ENCODE measurements around the gene SCAMP4.

SCAMP4 gene

GRCh38 chr19:1905110-1905862 lies at the start of gene SCAMP4, which contains the start of gene ADAT3:
TSS of gene SCAMP4 (plus strand) at chr19:1905399. CDS start at chr19:1915020, 9,621 bp downstream.
TSS of gene ADAT3 (plus strand) at chr19:1905399. CDS start at chr19:1912048, 6,649 bp downstream.
- Mint-ChIP-seq H3K36me3 (ENCODE audit: low read depth) (peaks cover 3% of the 10 kb centered on the region), H3K9me3 (no peaks in the 10 kb centered on the region), H3K4me3 (peak within 1 kb of the TSS; percentile 95 to 97 (median 95)), H3K4me1 (peaks cover 11% of the 10 kb centered on the region), H3K27ac (peak within 1 kb of the TSS; percentile 90 to 99 (median 99)), H3K27me3 (ENCODE audit: low read depth) (no peaks in the 10 kb centered on the region)
- TF ChIP-seq CTCF (IDR thresholded peaks at IDR 0.05; ENCODE audit: unreplicated experiment in 3 of 3), result no peak

- Mint-ChIP-seq H3K27me3 (ENCODE audit: low read depth) (no peaks in the 10 kb centered on the region), H3K9me3 (no peaks in the 10 kb centered on the region), H3K4me3 (peak overlapping the region; percentile 67 to 76 (median 72)), H3K4me1 (peaks cover 26% of the 10 kb centered on the region), H3K27ac (peak overlapping the region; percentile 29 to 91 (median 76)), H3K36me3 (ENCODE audit: low read depth) (no peaks in the 10 kb centered on the region)
- TF ChIP-seq CTCF (IDR thresholded peaks at IDR 0.05; ENCODE audit: unreplicated experiment in 3 of 3), result no peak
Measured at GRCh38 chr19:1855828-1856255, 49.4 kb upstream of the SCAMP4 start.

- peak overlapping the region; percentile 67 to 76 (median 72) for H3K4me3 Mint-ChIP-seq
- no peak for TF ChIP-seq CTCF (IDR thresholded peaks at IDR 0.05; ENCODE audit: unreplicated experiment in 3 of 3)
- H3K4me1 Mint-ChIP-seq, result peaks cover 31% of the 10 kb centered on the region
- H3K36me3 Mint-ChIP-seq (ENCODE audit: low read depth), result no peaks in the 10 kb centered on the region
- peaks cover 3% of the 10 kb centered on the region for H3K27me3 Mint-ChIP-seq (ENCODE audit: low read depth)
- no peaks in the 10 kb centered on the region for H3K9me3 Mint-ChIP-seq
- H3K27ac Mint-ChIP-seq, result peak overlapping the region; percentile 29 to 91 (median 66)
Measured at GRCh38 chr19:1856345-1856697, 48.9 kb upstream of the SCAMP4 start.

GRCh38 chr19:1856698-1857603 lies 48.2 kb upstream of the SCAMP4 start:
- Mint-ChIP-seq H3K27me3 (ENCODE audit: low read depth) (peaks cover 7% of the 10 kb centered on the region), H3K4me1 (peaks cover 37% of the 10 kb centered on the region), H3K4me3 (peak overlapping the region; percentile 67 to 76 (median 72)), H3K36me3 (ENCODE audit: low read depth) (no peaks in the 10 kb centered on the region), H3K9me3 (no peaks in the 10 kb centered on the region), H3K27ac (peak overlapping the region in 2 of 3 experiments; percentile 66 to 91)
- TF ChIP-seq CTCF (IDR thresholded peaks at IDR 0.05; ENCODE audit: unreplicated experiment in 3 of 3), result no peak

- H3K4me3 Mint-ChIP-seq, result peak overlapping the region; percentile 31 to 55 (median 44)
- no peaks in the 10 kb centered on the region for H3K9me3 Mint-ChIP-seq
- H3K27ac Mint-ChIP-seq, result peak overlapping the region in 1 of 3 experiments; percentile 25
- no peak for TF ChIP-seq CTCF (IDR thresholded peaks at IDR 0.05; ENCODE audit: unreplicated experiment in 3 of 3)
- peaks cover 10% of the 10 kb centered on the region for H3K27me3 Mint-ChIP-seq (ENCODE audit: low read depth)
- H3K4me1 Mint-ChIP-seq, result peaks cover 38% of the 10 kb centered on the region
- H3K36me3 Mint-ChIP-seq (ENCODE audit: low read depth), result no peaks in the 10 kb centered on the region
Measured at GRCh38 chr19:1857648-1858326, 47.4 kb upstream of the SCAMP4 start.
